ENCODE data around the gene ASB8. TPM values are rescaled to one million over a fixed set of nuclear protein-coding genes. Genes with fewer than 3 reads are reported as not detected.

ASB8 gene
- total and polyA plus RNA-seq, 9 of the 15 experiments (the other 6 are each of a cell fraction or from before 2014, with no cell fraction given) = 13.3 to 29.0 (median 19.6) TPM

GRCh38 chr12:48157018-48157888 lies at the start of gene ASB8 (continued):
- TF ChIP-seq NFYB (IDR thresholded peaks at IDR 0.05; ENCODE audit: extremely low read depth, insufficient read length) (no peak), USF2 (CRISPR knock-in tag; IDR thresholded peaks at IDR 0.05) (no peak), ZBTB49 (CRISPR knock-in tag; IDR thresholded peaks at IDR 0.05; ENCODE audit: borderline replicate concordance) (no peak), HMGXB4 (CRISPR knock-in tag; IDR thresholded peaks at IDR 0.05) (peak; percentile 67), ZBTB5 (IDR thresholded peaks at IDR 0.05) (no peak), STAT5A (IDR thresholded peaks at IDR 0.05; ENCODE audit: borderline replicate concordance, low read length) (no peak), IRF1 (CRISPR knock-in tag; IDR thresholded peaks at IDR 0.05; ENCODE audit: borderline replicate concordance) (no peak), DEAF1 (CRISPR knock-in tag; IDR thresholded peaks at IDR 0.05) (no peak), SPI1 (IDR thresholded peaks at IDR 0.05; ENCODE audit: borderline replicate concordance, low read depth, low read length) (no peak), ZNF57 (CRISPR knock-in tag; IDR thresholded peaks at IDR 0.05) (no peak), ERF (CRISPR knock-in tag; IDR thresholded peaks at IDR 0.05) (no peak), RFX1 (IDR thresholded peaks at IDR 0.05) (no peak; the same call in 1 of the 2 replicates), KLF1 (tag; IDR thresholded peaks at IDR 0.05) (no peak), MAX (CRISPR knock-in tag; IDR thresholded peaks at IDR 0.05) (peak; percentile 43; the same call in 1 of the 2 replicates), SP1 (CRISPR knock-in tag; IDR thresholded peaks at IDR 0.05) (0 out of 2 replicates have a peak, but pooled peaks have one; percentile 17), ZKSCAN3 (CRISPR knock-in tag; IDR thresholded peaks at IDR 0.05) (no peak), SOX6 (IDR thresholded peaks at IDR 0.05) (0 out of 2 replicates have a peak, but pooled peaks have one; percentile 22)
